ENCODE results near the gene TRAPPC14. TPM values are rescaled to one million over a fixed set of nuclear protein-coding genes. Genes with fewer than 3 reads are reported as not detected.

Gene TRAPPC14
- total RNA-seq, 1 donor from 2014 or later, result 4.3 TPM

DNA sequence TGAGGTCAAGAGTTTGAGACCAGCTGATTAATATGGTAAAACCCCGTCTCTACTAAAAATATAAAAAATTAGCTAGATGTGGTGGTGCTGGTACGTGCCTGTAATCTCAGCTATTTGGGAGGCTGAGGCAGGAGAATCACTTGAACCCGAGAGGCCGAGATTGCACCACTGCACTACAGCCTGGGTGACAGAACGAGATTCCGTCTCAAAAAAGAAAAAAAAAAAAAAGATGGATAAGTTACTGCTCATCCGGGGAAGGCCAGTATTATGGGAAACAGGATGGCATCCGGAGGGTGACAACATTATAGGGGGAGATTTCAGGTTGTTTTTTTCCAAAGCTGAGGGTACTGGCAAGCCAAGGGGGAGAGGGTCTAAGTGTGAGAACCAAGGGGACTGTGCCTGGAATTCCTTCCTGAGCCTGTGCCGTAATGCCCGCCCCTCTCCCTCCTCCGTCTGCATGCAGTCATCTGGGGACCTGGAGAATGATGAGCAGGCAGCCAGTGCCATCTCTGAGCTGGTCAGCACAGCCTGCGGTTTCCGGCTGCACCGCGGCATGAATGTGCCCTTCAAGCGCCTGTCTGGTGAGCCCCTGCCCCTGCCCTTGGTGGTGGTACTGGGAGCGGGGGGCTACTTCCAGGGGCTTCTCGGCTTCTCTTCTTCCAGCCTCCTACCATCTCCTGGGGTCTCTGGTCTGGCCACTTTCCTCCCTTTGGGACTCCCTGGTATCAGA lies 5.4 kb downstream of the TRAPPC14 start:
- H2AFZ ChIP-seq (replicated peaks), result no peak overlapping the region
- no peak overlapping the region for H3K27ac ChIP-seq
- Mint-ChIP-seq H3K4me3 (peak overlapping the region; percentile 41), H3K36me3 (peaks cover 11% of the 10 kb centered on the region), H3K27me3 (ENCODE audit: insufficient read depth, low read depth) (peaks cover 4% of the 10 kb centered on the region), H3K4me1 (peaks cover 24% of the 10 kb centered on the region), H3K27ac (no peak overlapping the region), H3K9me3 (no peaks in the 10 kb centered on the region)
- peaks cover 34% of the 10 kb centered on the region for H3K79me2 ChIP-seq (ENCODE audit: low read depth)
- H3K4me1 ChIP-seq, result peaks cover 3% of the 10 kb centered on the region
- no peak for DNase-seq (ENCODE audit: low spot score)
- H3F3A ChIP-seq (ENCODE audit: low read depth), result peaks cover 30% of the 10 kb centered on the region
- H3K4me2 ChIP-seq, result no peak overlapping the region
- no peaks in the 10 kb centered on the region for H3K9me3 ChIP-seq (ENCODE audit: low read depth)
- H4K20me1 ChIP-seq (ENCODE audit: low read depth), result peaks cover 32% of the 10 kb centered on the region
- no peaks in the 10 kb centered on the region for H3K36me3 ChIP-seq
- H3K27me3 ChIP-seq, result no peaks in the 10 kb centered on the region
- TF ChIP-seq EZH2 (IDR thresholded peaks at IDR 0.05) (no peak), EZH2phosphoT487 (IDR thresholded peaks at IDR 0.05) (no peak)
- TF ChIP-seq, protein P1, sequence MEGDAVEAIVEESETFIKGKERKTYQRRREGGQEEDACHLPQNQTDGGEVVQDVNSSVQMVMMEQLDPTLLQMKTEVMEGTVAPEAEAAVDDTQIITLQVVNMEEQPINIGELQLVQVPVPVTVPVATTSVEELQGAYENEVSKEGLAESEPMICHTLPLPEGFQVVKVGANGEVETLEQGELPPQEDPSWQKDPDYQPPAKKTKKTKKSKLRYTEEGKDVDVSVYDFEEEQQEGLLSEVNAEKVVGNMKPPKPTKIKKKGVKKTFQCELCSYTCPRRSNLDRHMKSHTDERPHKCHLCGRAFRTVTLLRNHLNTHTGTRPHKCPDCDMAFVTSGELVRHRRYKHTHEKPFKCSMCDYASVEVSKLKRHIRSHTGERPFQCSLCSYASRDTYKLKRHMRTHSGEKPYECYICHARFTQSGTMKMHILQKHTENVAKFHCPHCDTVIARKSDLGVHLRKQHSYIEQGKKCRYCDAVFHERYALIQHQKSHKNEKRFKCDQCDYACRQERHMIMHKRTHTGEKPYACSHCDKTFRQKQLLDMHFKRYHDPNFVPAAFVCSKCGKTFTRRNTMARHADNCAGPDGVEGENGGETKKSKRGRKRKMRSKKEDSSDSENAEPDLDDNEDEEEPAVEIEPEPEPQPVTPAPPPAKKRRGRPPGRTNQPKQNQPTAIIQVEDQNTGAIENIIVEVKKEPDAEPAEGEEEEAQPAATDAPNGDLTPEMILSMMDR (IDR thresholded peaks at IDR 0.05), result no peak
- H3K9ac ChIP-seq, result no peak overlapping the region
- H3K4me3 ChIP-seq, result no peak overlapping the region

DNA sequence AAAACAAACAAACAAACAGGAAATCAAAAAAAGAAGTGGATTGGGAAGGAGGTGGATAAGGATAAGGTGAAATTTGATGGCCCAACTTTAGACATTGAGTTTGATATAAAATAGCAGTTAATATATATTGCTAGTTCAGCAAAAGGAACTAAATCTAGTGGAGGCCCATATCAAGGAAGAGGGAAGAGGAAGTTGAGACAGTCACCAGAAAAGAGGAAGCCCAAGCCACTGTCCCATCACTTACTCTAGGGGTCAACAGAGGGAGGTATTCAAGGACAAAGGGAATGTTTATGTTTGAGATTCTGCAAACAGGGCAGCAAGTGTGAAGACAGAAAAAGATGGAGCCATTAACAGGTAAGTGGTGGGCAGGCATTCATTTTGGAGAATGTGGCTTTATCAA lies 6.1 kb downstream of the TRAPPC14 start:
- Histone ChIP-seq H3K9me3 (ENCODE audit: low read depth) (no peaks in the 10 kb centered on the region), H3K79me2 (ENCODE audit: low read depth) (peaks cover 34% of the 10 kb centered on the region), H3K4me2 (no peak overlapping the region), H2AFZ (replicated peaks) (no peak overlapping the region), H3K36me3 (no peaks in the 10 kb centered on the region), H3K9ac (no peak overlapping the region), H4K20me1 (ENCODE audit: low read depth) (peaks cover 25% of the 10 kb centered on the region), H3K4me1 (peaks cover 3% of the 10 kb centered on the region), H3F3A (ENCODE audit: low read depth) (peaks cover 29% of the 10 kb centered on the region), H3K27ac (no peak overlapping the region), H3K27me3 (no peaks in the 10 kb centered on the region), H3K4me3 (no peak overlapping the region)
- Mint-ChIP-seq H3K9me3 (no peaks in the 10 kb centered on the region), H3K27ac (no peak overlapping the region), H3K4me1 (peaks cover 21% of the 10 kb centered on the region), H3K36me3 (peaks cover 11% of the 10 kb centered on the region), H3K27me3 (ENCODE audit: insufficient read depth, low read depth) (peaks cover 4% of the 10 kb centered on the region), H3K4me3 (no peak overlapping the region)
- no peak for TF ChIP-seq EZH2phosphoT487 (IDR thresholded peaks at IDR 0.05)
- TF ChIP-seq, protein P1 (IDR thresholded peaks at IDR 0.05), result no peak
- TF ChIP-seq EZH2 (IDR thresholded peaks at IDR 0.05), result no peak
- no peak for DNase-seq (ENCODE audit: low spot score)

DNA sequence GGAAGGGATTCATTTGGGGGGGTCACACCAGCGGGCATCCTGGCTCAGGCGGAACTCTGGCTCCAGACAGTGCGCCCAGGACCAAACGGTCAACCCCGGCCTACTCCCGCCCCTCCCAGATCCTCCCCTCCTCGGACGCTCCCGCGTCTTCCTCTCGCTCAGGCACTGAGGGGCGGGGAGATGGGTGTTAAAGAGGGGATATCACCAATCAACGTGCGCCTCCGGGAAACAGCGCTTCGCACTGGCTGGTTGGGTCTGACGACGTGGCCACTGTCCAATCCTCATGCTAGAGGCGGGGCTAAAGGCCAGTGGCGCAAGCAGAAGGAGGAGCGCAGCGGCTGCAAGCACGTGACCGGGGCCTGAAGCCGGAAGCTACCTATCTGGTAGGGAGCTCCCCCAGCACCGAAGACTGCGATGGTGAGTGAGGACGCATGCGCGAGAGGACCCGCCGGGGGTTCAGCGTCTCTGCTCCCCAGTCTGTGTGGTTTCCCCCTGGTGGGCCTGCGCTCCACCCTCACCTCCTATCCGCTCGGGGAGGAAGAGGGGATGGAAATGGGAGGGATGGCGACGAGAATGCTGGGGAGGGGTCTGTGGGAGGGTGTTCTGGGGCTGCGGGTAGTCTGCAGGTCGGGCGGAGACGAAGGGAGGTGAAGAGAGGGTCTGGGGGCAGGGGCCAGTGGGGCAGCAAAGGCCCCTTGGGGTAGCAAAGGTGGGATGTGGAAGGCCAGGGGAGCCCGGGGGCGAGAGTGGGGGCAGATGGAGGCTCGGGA lies 9.8 kb downstream of the TRAPPC14 start, which contains the start of gene LAMTOR4:
TSS of gene LAMTOR4 (plus strand) at position 360 of the 770 bp plus-strand sequence. CDS start at position 415, 55 bp downstream.
- Histone ChIP-seq H3K36me3 (no peaks in the 10 kb centered on the region), H3K9me3 (ENCODE audit: low read depth) (no peaks in the 10 kb centered on the region), H3K4me3 (peak within 1 kb of the TSS; percentile 76), H4K20me1 (ENCODE audit: low read depth) (peaks cover 6% of the 10 kb centered on the region), H3K9ac (peak within 1 kb of the TSS; percentile 68), H3K27ac (no peak within 1 kb of the TSS), H3K79me2 (ENCODE audit: low read depth) (peaks cover 34% of the 10 kb centered on the region), H3F3A (ENCODE audit: low read depth) (peaks cover 23% of the 10 kb centered on the region), H3K4me1 (peaks cover 3% of the 10 kb centered on the region), H3K4me2 (peak within 1 kb of the TSS; percentile 81), H3K27me3 (no peaks in the 10 kb centered on the region), H2AFZ (replicated peaks) (peak within 1 kb of the TSS; percentile 80)
- TF ChIP-seq EZH2 (IDR thresholded peaks at IDR 0.05), result no peak
- TF ChIP-seq, protein P1 (IDR thresholded peaks at IDR 0.05), result peak; percentile 15
- peak within 1 kb of the TSS; percentile 94 for H3K27ac Mint-ChIP-seq
- DNase-seq (ENCODE audit: low spot score), result peak; percentile 100
- H3K4me1 Mint-ChIP-seq, result peaks cover 13% of the 10 kb centered on the region
- H3K4me3 Mint-ChIP-seq, result peak within 1 kb of the TSS; percentile 96
- H3K36me3 Mint-ChIP-seq, result peaks cover 8% of the 10 kb centered on the region
- no peaks in the 10 kb centered on the region for H3K27me3 Mint-ChIP-seq (ENCODE audit: insufficient read depth, low read depth)
- H3K9me3 Mint-ChIP-seq, result no peaks in the 10 kb centered on the region

Data from neural progenitor cell (in vitro differentiated cells).